Prostate gland (tissue), 2 donors: ENCODE results near the gene IL21R. TPM values are rescaled to one million over a fixed set of nuclear protein-coding genes. Genes with fewer than 3 reads are reported as not detected.
A peak's percentile ranks its signal among the peaks of the same experiment; 100 is the strongest.

ENCODE experiments used
- DNase-seq: peaks from one replicate; pipeline ENCODE4 v3.0.0-alpha.2; 2019; ENCODE audit warnings: low spot score
- H3K27ac ChIP-seq, 2 donors: fragments of 200-600 bp; sonication (generic); 2 replicates each; pipeline ENCODE4 v1.5.1; 2017 to 2019
- H3K27me3 ChIP-seq: fragments of 200-600 bp; sonication (generic); replicated peaks from 2 replicates; pipeline ENCODE4 v1.5.1; 2019; ENCODE audit not compliant: insufficient read depth
- H3K36me3 ChIP-seq, 2 donors: fragments of 200-600 bp; sonication (generic); 1 replicate in 1 of 2; 2 replicates in 1 of 2; pipeline versions ENCODE4 v1.5.1 to v1.8.1; 2017 to 2019
- H3K4me1 ChIP-seq: fragments of 200-600 bp; sonication (generic); replicated peaks from 2 replicates; pipeline ENCODE4 v1.5.1; 2019
- H3K4me3 ChIP-seq, 2 donors: fragments of 200-600 bp; sonication (generic); 2 replicates each; pipeline ENCODE4 v1.5.1; 2017 to 2019
- H3K9me3 ChIP-seq: fragments of 200-600 bp; sonication (generic); 2 replicates; pipeline ENCODE4 v1.5.1; 2017
- POLR2A ChIP-seq: fragments of 450-650 bp; IDR thresholded peaks from one replicate; pipeline ENCODE4 v1.6.1; 2016; ENCODE audit warnings: antibody characterized with exemption, mild to moderate bottlenecking
- POLR2AphosphoS5 ChIP-seq: sonication (generic); formaldehyde crosslinking; IDR thresholded peaks from one replicate; pipeline ENCODE4 v1.6.1; 2017; ENCODE audit warnings: antibody characterized with exemption
- WGBS: methylation state at CpG from one replicate; pipeline ENCODE4 v1.1.5; 2018; 5-methylcytosine and 5-hydroxymethylcytosine counted together
- intact Hi-C: fragments of 100-400 bp; cut with DNase I; formaldehyde crosslinking; loops from one replicate; pipeline ENCODE4 v1.14.2; 2022
- total RNA-seq, 2 donors: library from RNA; depleted of rRNA; stranded (reverse); fragments of >200 nt; gene quantifications; one replicate each; pipeline ENCODE4 v1.1.0, GENCODE V29; 2016
- TF ChIP-seq, protein P1 (sequence below), 4 experiments: fragments of 200-600 bp in 2 of 4; fragments of 450-650 bp in 2 of 4; sonication (generic) in 2 of 4; IDR thresholded peaks; 1 replicate in 3 of 4; 2 replicates in 1 of 4; pipeline ENCODE4 v1.5.1; 2016 to 2019; ENCODE audit warnings: antibody characterized with exemption in 4 of 4, mild to moderate bottlenecking in 2 of 4, moderate library complexity in 2 of 4

IL21R gene
- total RNA-seq, 2 donors from 2014 or later = 0.32 to 0.57 TPM

DNA sequence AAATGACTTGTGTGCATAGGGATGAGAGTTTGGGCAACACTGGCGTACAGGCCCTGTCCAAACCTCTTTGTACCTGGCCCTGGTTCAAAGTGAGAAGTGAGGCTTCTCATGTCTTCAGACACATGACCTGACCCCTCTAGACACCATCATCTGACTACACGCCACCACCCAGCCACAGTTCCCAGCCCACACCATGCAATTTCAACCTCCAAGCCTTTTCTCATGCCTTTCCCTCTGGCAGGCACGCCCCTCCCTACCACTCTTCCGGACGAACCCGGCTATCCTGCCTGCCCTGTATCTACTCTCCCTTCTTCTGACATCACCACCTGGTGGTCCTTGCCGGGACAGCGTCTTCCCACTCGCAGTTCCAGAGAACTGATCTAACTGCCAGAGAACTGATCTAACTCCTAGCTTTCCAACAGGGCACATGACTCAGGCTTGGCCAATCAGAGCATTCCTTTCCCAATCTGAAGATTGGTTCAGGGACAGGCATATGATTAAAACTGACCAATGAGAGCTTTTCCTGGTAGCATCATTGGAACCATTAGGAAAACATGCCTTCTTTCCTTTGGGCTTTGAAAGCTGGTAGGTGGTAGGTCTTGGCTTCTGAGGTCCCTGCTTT, 27.1 kb upstream of the IL21R start:
- H3K4me1 ChIP-seq = no peaks in the 10 kb centered on the region
- WGBS = 9% methylated on average over 9 of the region's 9 CpGs
- no peak overlapping the region for H3K27ac ChIP-seq
- TF ChIP-seq, protein P1, sequence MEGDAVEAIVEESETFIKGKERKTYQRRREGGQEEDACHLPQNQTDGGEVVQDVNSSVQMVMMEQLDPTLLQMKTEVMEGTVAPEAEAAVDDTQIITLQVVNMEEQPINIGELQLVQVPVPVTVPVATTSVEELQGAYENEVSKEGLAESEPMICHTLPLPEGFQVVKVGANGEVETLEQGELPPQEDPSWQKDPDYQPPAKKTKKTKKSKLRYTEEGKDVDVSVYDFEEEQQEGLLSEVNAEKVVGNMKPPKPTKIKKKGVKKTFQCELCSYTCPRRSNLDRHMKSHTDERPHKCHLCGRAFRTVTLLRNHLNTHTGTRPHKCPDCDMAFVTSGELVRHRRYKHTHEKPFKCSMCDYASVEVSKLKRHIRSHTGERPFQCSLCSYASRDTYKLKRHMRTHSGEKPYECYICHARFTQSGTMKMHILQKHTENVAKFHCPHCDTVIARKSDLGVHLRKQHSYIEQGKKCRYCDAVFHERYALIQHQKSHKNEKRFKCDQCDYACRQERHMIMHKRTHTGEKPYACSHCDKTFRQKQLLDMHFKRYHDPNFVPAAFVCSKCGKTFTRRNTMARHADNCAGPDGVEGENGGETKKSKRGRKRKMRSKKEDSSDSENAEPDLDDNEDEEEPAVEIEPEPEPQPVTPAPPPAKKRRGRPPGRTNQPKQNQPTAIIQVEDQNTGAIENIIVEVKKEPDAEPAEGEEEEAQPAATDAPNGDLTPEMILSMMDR (IDR thresholded peaks at IDR 0.05) = peak in 2 of 4 experiments; percentile 43 to 55
- no peak for TF ChIP-seq POLR2A
- TF ChIP-seq POLR2AphosphoS5 = peak; percentile 44
- no peaks in the 10 kb centered on the region for H3K36me3 ChIP-seq
- no peaks in the 10 kb centered on the region for H3K27me3 ChIP-seq
- intact Hi-C loops = no loop called here
- no peaks in the 10 kb centered on the region for H3K9me3 ChIP-seq
- H3K4me3 ChIP-seq = no peak overlapping the region
- DNase-seq = peak; percentile 31

DNA sequence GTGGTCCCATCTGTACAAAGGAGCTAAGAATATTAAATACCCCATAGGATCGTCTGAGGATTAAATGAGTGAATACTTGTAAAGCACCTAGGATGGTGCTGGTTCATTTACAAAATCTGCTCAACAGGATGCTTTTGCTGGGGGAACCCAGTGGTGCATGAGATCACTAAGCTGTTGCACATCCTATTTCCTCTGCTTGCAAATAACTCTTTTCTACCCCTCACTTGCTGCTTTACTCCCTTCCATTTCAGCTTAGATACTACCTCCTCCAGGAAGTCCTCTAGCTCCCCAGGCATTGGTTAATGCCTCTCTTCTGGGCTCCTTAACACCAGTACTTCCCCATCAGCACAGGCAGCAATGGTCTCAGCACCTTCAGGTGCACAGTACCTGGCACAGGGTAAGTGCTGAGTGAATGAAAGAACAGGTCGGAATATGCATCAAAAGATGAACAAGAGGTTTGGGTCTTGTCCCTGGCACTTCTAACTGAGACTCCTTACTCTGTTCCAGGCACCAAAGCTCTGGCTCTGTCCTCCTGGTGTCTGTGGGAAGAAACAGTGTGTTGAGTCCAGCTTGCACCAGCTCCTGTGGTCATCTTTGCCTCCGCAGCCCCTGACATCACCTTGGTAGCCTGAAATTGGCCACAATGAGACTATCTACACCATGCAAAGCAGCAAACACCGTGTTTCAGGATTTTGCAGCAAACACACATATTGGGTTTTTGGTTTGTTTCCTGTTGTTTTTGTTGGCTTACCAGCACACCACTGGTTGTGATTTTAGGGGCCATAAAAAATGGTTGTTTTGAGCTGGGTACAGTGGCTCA, 24.1 kb upstream of the IL21R start:
- no peak overlapping the region for H3K4me3 ChIP-seq
- no peak for TF ChIP-seq POLR2AphosphoS5
- TF ChIP-seq, protein P1 (IDR thresholded peaks at IDR 0.05) = no peak
- no peak for TF ChIP-seq POLR2A
- intact Hi-C loops = no loop called here
- DNase-seq = no peak
- 83% methylated on average over 4 of the region's 4 CpGs for WGBS
- no peaks in the 10 kb centered on the region for H3K9me3 ChIP-seq
- no peaks in the 10 kb centered on the region for H3K36me3 ChIP-seq
- no peaks in the 10 kb centered on the region for H3K27me3 ChIP-seq
- H3K27ac ChIP-seq = no peak overlapping the region
- H3K4me1 ChIP-seq = no peaks in the 10 kb centered on the region

DNA sequence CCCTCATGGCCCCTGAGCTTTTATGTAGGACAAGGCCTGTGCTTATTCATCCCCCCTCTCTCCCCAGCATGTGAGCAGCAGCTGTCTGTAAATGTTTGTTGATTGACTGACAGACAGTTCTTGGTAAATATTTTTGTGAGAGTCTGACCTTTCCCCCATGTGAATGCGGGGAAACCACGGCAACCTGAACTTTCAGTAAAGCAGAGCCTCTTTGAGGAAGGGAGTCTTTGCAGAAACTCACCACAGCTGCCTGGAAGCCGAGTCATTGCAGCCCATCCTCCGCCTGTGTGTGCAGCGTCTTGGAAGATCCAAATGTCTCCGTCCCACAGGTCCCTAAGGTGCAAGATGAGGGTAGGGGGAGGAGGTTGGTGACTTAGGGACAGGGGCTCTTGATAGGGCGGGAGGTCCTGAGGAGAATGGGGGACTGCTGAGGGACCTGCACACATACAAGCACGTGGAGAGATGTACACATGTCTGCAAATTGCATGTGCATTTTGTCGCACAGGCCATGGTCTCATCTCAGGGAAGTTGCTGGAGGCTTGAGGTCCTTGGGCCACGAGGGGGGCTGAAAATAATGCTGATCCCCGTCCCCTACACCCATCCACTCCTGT, 23.0 kb upstream of the IL21R start:
- H3K4me1 ChIP-seq = no peaks in the 10 kb centered on the region
- intact Hi-C loops = no loop called here
- TF ChIP-seq POLR2AphosphoS5 (no peak), POLR2A (no peak)
- TF ChIP-seq, protein P1 (IDR thresholded peaks at IDR 0.05) = no peak
- H3K9me3 ChIP-seq = no peaks in the 10 kb centered on the region
- no peak overlapping the region for H3K4me3 ChIP-seq
- no peaks in the 10 kb centered on the region for H3K27me3 ChIP-seq
- WGBS = 66% methylated on average over 11 of the region's 11 CpGs
- no peaks in the 10 kb centered on the region for H3K36me3 ChIP-seq
- H3K27ac ChIP-seq = no peak overlapping the region
- no peak for DNase-seq

DNA sequence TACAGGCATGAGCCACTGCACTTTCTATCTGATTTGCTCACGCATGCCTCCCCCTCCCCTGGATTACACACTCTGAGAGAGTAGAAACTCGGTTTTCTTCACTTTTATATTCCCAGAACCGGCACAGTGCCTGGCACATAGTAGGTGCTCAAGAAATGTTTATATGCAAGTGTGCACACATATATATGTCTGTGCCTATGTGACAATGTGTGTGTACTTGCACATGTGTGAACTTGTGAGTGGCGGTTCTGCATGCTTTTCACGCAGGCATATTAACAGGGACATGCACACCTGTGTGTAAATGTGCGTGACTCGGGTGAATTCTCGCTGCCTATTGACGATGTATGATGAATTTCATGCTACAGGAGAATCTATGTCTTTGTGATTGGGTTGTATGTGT, 22.1 kb upstream of the IL21R start:
- Histone ChIP-seq H3K9me3 (no peaks in the 10 kb centered on the region), H3K4me3 (no peak overlapping the region), H3K27ac (no peak overlapping the region), H3K36me3 (no peaks in the 10 kb centered on the region), H3K27me3 (no peaks in the 10 kb centered on the region), H3K4me1 (no peaks in the 10 kb centered on the region)
- intact Hi-C loops = no loop called here
- 93% methylated on average over 9 of the region's 9 CpGs for WGBS
- no peak for TF ChIP-seq POLR2A
- TF ChIP-seq, protein P1 (IDR thresholded peaks at IDR 0.05) = no peak
- TF ChIP-seq POLR2AphosphoS5 = no peak
- DNase-seq = no peak
